Measurements from ENCODE around the gene OR51Q1. TPM values are rescaled to one million over a fixed set of nuclear protein-coding genes. Genes with fewer than 3 reads are reported as not detected.

Gene OR51Q1
- total RNA-seq, 2 donors from 2014 or later, result 0.24 to 1.6 TPM

DNA sequence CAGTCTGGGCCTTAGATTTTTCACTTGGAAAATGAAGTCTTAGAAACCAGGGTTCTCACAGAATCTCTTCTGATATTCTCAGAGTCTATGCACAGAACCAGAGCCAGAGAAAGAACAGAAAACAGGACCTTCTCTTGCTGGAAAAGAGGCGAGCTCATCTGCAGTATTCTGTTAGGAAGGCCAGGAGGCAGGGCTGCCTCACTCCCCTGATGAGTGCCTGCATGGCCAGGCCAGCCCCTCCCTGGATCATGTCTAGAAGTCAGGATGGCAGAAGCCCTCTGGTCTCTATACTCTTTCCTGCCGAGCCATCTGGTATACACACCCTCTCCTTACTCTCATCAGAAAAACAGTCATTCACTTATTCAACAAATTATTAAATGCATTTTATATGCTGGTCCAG lies 37.6 kb upstream of the OR51Q1 start:
- Mint-ChIP-seq H3K27ac (peak overlapping the region; percentile 86), H3K4me3 (peak overlapping the region; percentile 33), H3K9me3 (peaks cover 3% of the 10 kb centered on the region), H3K27me3 (ENCODE audit: insufficient read depth) (no peaks in the 10 kb centered on the region), H3K4me1 (peaks cover 30% of the 10 kb centered on the region), H3K36me3 (ENCODE audit: low read depth) (no peaks in the 10 kb centered on the region)
- TF ChIP-seq, protein P1, sequence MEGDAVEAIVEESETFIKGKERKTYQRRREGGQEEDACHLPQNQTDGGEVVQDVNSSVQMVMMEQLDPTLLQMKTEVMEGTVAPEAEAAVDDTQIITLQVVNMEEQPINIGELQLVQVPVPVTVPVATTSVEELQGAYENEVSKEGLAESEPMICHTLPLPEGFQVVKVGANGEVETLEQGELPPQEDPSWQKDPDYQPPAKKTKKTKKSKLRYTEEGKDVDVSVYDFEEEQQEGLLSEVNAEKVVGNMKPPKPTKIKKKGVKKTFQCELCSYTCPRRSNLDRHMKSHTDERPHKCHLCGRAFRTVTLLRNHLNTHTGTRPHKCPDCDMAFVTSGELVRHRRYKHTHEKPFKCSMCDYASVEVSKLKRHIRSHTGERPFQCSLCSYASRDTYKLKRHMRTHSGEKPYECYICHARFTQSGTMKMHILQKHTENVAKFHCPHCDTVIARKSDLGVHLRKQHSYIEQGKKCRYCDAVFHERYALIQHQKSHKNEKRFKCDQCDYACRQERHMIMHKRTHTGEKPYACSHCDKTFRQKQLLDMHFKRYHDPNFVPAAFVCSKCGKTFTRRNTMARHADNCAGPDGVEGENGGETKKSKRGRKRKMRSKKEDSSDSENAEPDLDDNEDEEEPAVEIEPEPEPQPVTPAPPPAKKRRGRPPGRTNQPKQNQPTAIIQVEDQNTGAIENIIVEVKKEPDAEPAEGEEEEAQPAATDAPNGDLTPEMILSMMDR (conservative IDR thresholded peaks at IDR 0.05), result peak; percentile 34
- no peak for DNase-seq
- H3K4me1 ChIP-seq (ENCODE audit: control insufficient read depth, insufficient read depth, low read length), result peaks cover 7% of the 10 kb centered on the region
- no peaks in the 10 kb centered on the region for H3K9me3 ChIP-seq (ENCODE audit: control insufficient read depth, low read length)
- H3K27me3 ChIP-seq (ENCODE audit: control insufficient read depth, insufficient read depth, low read length, poor library complexity, severe bottlenecking), result no peaks in the 10 kb centered on the region
- no peaks in the 10 kb centered on the region for H3K36me3 ChIP-seq (ENCODE audit: control insufficient read depth, insufficient read depth, low read length)
- no peak overlapping the region for H3K4me3 ChIP-seq (ENCODE audit: low read length)
- H3K27ac ChIP-seq (ENCODE audit: low read depth, low read length), result no peak overlapping the region
- peak overlapping the region; percentile 44 for H3K9ac ChIP-seq (ENCODE audit: extremely low read depth, low read length, poor library complexity, severe bottlenecking)
- 78 to 90% methylated on average over 2 of the region's 2 CpGs for WGBS, 2 experiments (ENCODE audit: insufficient coverage in 1 of 2, insufficient read length in 1 of 2)

DNA sequence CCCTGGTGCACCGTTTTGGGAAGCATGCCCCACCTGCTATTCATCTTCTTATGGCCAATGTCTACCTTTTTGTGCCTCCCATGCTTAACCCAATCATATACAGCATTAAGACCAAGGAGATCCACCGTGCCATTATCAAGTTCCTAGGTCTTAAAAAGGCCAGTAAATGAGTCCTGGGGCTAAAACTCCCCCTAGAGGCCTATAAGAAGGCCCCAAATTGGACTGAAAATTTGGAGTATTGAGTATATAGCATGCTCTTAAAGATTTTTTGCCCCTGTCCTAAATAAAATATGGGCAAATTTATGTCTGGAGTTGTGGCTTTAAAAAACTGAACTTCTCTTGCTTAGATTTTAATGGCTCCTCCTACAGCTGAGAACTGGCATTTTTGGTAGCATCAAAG lies 31.7 kb upstream of the OR51Q1 start:
- Histone ChIP-seq H3K27me3 (ENCODE audit: control insufficient read depth, insufficient read depth, low read length, poor library complexity, severe bottlenecking) (peaks cover 13% of the 10 kb centered on the region), H3K36me3 (ENCODE audit: control insufficient read depth, insufficient read depth, low read length) (no peaks in the 10 kb centered on the region), H3K27ac (ENCODE audit: low read depth, low read length) (no peak overlapping the region), H3K4me1 (ENCODE audit: control insufficient read depth, insufficient read depth, low read length) (no peaks in the 10 kb centered on the region), H3K9ac (ENCODE audit: extremely low read depth, low read length, poor library complexity, severe bottlenecking) (no peak overlapping the region), H3K9me3 (ENCODE audit: control insufficient read depth, low read length) (no peaks in the 10 kb centered on the region), H3K4me3 (ENCODE audit: low read length) (no peak overlapping the region)
- 88 to 100% methylated on average over 1 to 2 of the region's 2 CpGs for WGBS, 2 experiments (ENCODE audit: insufficient coverage in 1 of 2, insufficient read length in 1 of 2)
- H3K36me3 Mint-ChIP-seq (ENCODE audit: low read depth), result no peaks in the 10 kb centered on the region
- H3K27me3 Mint-ChIP-seq (ENCODE audit: insufficient read depth), result peaks cover 6% of the 10 kb centered on the region
- no peak overlapping the region for H3K4me3 Mint-ChIP-seq
- TF ChIP-seq, protein P1 (conservative IDR thresholded peaks at IDR 0.05), result peak; percentile 62
- no peaks in the 10 kb centered on the region for H3K9me3 Mint-ChIP-seq
- peaks cover 11% of the 10 kb centered on the region for H3K4me1 Mint-ChIP-seq
- DNase-seq, result no peak
- no peak overlapping the region for H3K27ac Mint-ChIP-seq

GRCh38 chr11:5394091-5394490 lies 27.8 kb upstream of the OR51Q1 start:
- Histone ChIP-seq H3K27ac (ENCODE audit: low read depth, low read length) (no peak overlapping the region), H3K27me3 (ENCODE audit: control insufficient read depth, insufficient read depth, low read length, poor library complexity, severe bottlenecking) (peaks cover 18% of the 10 kb centered on the region), H3K4me1 (ENCODE audit: control insufficient read depth, insufficient read depth, low read length) (no peaks in the 10 kb centered on the region), H3K4me3 (ENCODE audit: low read length) (no peak overlapping the region), H3K9me3 (ENCODE audit: control insufficient read depth, low read length) (no peaks in the 10 kb centered on the region), H3K36me3 (ENCODE audit: control insufficient read depth, insufficient read depth, low read length) (no peaks in the 10 kb centered on the region), H3K9ac (ENCODE audit: extremely low read depth, low read length, poor library complexity, severe bottlenecking) (no peak overlapping the region)
- no peaks in the 10 kb centered on the region for H3K36me3 Mint-ChIP-seq (ENCODE audit: low read depth)
- H3K27ac Mint-ChIP-seq, result no peak overlapping the region
- no peak overlapping the region for H3K4me3 Mint-ChIP-seq
- H3K27me3 Mint-ChIP-seq (ENCODE audit: insufficient read depth), result peaks cover 6% of the 10 kb centered on the region
- peaks cover 11% of the 10 kb centered on the region for H3K9me3 Mint-ChIP-seq
- no peak for DNase-seq
- H3K4me1 Mint-ChIP-seq, result peaks cover 27% of the 10 kb centered on the region
- TF ChIP-seq, protein P1 (conservative IDR thresholded peaks at IDR 0.05), result no peak

Measured in endodermal cell (in vitro differentiated cells).